Hematopoietic multipotent progenitor cell (in vitro differentiated cells): ENCODE data around the gene PLEKHM1. TPM values are rescaled to one million over a fixed set of nuclear protein-coding genes. Genes with fewer than 3 reads are reported as not detected.
"Not testable (repeated sequence)": the region's sequence is repeated elsewhere in the genome, so short reads cannot be mapped to it uniquely, and the experiment has no call there.

Source experiments
- DNase-seq, 3 donors: peaks; one replicate each; pipeline ENCODE4 v3.0.0-alpha.2; 2011 to 2015; ENCODE audit warnings: low read depth in 2 of 3, low spot score in 2 of 3
- total RNA-seq: library from RNA; depleted of rRNA; stranded (reverse); fragments of >200 nt; gene quantifications from one replicate; pipeline ENCODE4 v1.2.3, GENCODE V29; 2012

PLEKHM1 gene
- 33.9 TPM for total RNA-seq

- DNase-seq, result peak; percentile 34 to 82 (median 77)
These were observed at the start of gene PLEKHM1 for GRCh38 chr17:45490615-45491433. Gene PLEKHM1 (minus strand): TSS chr17:45490721. CDS start chr17:45482484, 8,237 bp downstream.

GRCh38 chr17:45538168-45538567, 47.6 kb upstream of the PLEKHM1 start:
- DNase-seq, result not testable (repeated sequence)

GRCh38 chr17:45506072-45506471, 15.6 kb upstream of the PLEKHM1 start:
- DNase-seq, result not testable (repeated sequence)

GRCh38 chr17:45505183-45505582, 14.7 kb upstream of the PLEKHM1 start:
- not testable (repeated sequence) for DNase-seq

- DNase-seq, result not testable (repeated sequence)
These were observed 10.7 kb upstream of the PLEKHM1 start for GRCh38 chr17:45501092-45501707.

- not testable (repeated sequence) for DNase-seq
These were observed 10.0 kb upstream of the PLEKHM1 start for GRCh38 chr17:45500478-45500877.

GRCh38 chr17:45499208-45499607, 8.7 kb upstream of the PLEKHM1 start:
- DNase-seq, result not testable (repeated sequence)

- not testable (repeated sequence) for DNase-seq
These were observed 7.9 kb upstream of the PLEKHM1 start for GRCh38 chr17:45498377-45498776.

- not testable (repeated sequence) for DNase-seq
These were observed 6.9 kb upstream of the PLEKHM1 start for GRCh38 chr17:45497449-45497848.

GRCh38 chr17:45496507-45496906, 6.0 kb upstream of the PLEKHM1 start:
- not testable (repeated sequence) for DNase-seq

GRCh38 chr17:45494556-45494955, 4.0 kb upstream of the PLEKHM1 start:
- DNase-seq, result peak in 1 of 3 donors; percentile 52

- DNase-seq, result not testable (repeated sequence)
These were observed 1.6 kb upstream of the PLEKHM1 start for GRCh38 chr17:45492156-45492555.

GRCh38 chr17:45490198-45490597, 323 bp downstream of the PLEKHM1 start:
- DNase-seq, result not testable (repeated sequence)

- DNase-seq, result peak in 2 of 3 donors; percentile 48 to 77
These were observed 2.8 kb downstream of the PLEKHM1 start for GRCh38 chr17:45487704-45488103.

- not testable (repeated sequence) for DNase-seq
These were observed 6.8 kb downstream of the PLEKHM1 start for GRCh38 chr17:45483591-45484216.

GRCh38 chr17:45483177-45483576, 7.3 kb downstream of the PLEKHM1 start:
- DNase-seq, result not testable (repeated sequence)

- DNase-seq, result not testable (repeated sequence)
These were observed 8.2 kb downstream of the PLEKHM1 start for GRCh38 chr17:45482317-45482716.

- DNase-seq, result not testable (repeated sequence)
These were observed 15.1 kb downstream of the PLEKHM1 start for GRCh38 chr17:45475436-45475835.

- DNase-seq, result not testable (repeated sequence)
These were observed 18.3 kb downstream of the PLEKHM1 start for GRCh38 chr17:45472249-45472648.

- DNase-seq, result not testable (repeated sequence)
These were observed 21.3 kb downstream of the PLEKHM1 start for GRCh38 chr17:45469204-45469563.
